GM19438 (cell line): Measurements from ENCODE around the gene VPS13C.

Source experiments
- ATAC-seq: cut with Tn5 transposase; IDR thresholded peaks from one replicate; pipeline ENCODE4 v1.9.1; 2021; ENCODE audit warnings: low read depth; ENCODE audit not compliant: unreplicated experiment

Gene VPS13C

DNA sequence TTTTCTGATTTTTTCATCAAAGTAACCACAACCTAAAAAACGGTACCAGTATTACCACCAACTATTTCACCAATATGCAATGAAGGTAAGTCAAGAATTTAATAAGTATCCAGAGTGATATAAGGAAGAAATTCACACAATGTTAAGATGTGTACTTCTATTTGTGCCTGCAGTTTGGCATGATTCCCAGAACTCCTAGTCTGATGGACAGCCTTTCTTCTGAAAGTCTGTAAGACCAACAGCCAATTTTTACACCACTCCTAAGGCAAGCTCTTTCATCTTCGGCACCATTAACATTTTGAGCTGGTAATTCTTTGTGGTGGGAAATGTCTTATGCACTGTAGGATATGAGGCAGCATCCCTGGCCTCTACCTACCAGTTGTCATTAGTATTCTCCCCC lies 108.3 kb downstream of the VPS13C start:
- no peak for ATAC-seq

DNA sequence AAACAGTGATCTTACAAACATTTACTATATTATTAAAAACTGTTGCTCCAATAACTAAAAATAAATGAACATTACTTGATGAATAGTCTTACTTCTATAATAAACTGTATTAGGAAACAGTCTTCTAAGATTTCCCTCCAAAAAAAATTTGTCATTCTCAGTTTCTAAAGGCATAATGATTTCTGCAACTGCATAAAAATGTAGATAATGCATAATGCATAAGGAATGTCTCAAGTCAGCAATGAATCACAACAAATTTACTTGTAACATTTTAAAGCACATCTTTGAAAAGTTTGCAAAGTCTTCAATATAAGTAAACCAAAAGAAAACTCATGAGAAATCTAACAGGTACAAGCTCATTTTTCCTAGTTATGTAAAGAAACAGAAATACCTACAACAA lies 113.5 kb downstream of the VPS13C start:
- ATAC-seq = no peak

DNA sequence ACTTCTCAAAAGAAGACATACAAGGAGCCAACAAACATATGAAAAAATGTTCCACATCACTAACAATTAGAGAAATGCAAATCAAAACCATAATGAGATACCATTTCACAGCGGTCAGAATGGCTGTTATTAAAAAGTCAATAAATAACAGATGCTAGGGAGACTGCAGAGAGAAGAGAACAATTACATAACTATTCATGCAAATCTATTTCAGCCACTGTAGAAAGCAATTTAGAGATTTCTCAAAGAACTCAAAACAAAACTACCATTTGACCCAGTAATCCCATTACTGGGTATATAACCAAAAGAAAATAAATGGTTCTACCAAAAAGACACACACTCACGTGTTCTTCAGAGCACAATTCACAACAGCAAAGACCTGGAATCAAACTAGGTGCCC lies 116.3 kb downstream of the VPS13C start:
- ATAC-seq = no peak

DNA sequence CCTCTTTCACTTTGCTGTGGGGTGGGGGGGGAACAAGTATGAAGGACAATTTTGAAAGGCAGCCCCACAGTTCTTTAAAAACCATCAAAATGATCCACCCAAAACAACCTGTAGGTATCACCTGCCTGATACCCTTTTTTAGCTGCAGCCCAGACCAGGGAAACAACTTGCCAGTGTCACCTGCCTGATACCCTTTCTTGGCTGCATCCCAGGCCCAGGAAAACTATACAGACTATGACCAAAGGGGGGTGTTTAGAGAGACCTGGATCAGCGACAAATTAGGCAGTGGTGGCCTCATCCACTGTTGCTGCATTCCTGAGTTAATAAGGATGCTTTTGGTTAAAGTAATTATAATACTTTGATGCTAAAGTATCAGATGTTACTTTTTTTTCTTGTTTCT lies 122.0 kb downstream of the VPS13C start:
- no peak for ATAC-seq

DNA sequence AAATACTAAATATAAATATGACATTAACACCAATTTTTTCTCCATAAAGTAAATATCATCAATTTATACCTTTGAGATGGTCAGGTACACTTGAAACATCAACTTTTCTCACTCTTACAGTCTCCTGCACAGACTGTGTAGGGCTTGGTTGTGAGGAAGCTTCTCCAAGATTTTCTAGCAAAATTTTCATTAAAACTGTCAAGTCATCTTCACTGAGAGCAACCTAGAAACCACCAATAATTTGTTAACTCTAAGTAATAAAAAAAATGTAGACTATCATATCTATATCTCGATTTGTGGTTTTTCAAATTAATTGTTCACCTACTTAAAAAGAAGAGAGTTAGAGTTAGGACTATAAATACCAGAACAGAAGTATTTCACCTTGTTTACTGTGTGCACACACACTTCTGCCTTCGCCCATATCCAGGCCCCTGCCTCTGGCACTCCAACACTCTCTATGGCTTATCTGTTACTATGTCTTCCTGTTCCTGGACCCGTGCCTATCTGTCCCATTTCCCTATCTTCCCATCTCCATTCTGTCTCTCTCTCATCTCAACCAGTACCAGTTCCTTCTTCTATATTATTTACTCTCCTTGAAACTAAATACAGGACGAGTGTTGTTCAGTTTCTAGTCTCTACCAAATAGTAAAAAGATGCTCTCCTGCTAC lies 123.6 kb downstream of the VPS13C start:
- no peak for ATAC-seq

DNA sequence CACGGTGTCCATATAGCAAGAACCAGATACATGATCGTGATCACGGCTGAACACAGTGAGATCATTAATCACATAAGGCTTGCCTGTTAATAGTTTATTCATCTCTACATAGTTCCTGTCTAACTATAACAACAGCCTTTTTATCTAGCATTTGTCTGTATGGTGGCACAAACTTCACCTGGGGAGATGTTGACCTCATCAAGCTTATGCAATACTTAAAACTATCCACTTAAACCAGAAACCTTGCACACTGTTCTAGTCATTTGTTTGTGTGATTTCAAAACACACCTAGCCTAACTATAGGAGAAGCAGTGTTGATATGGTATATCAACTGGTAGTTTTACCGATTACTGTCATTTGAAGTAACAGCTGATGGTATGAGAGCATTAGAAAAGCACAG lies 124.8 kb downstream of the VPS13C start:
- ATAC-seq = no peak

DNA sequence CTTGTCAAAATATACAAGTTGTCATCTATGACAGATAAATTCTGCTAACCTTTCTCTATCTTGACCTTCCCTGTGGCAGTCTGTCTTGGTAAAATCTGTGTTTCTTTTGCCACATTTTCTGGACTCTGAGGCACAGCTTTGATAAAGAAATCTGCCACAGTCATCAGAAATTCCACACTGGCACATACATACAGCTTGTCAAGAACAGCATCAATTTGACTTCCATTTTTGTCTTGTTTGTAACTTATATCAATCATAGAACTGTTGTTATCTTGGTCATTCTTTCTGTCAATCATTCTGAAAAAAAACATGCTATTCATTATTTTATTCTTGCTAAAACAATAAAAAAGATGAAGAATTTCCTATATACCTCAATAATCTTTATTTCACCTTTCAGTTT lies 130.8 kb downstream of the VPS13C start:
- ATAC-seq = no peak

DNA sequence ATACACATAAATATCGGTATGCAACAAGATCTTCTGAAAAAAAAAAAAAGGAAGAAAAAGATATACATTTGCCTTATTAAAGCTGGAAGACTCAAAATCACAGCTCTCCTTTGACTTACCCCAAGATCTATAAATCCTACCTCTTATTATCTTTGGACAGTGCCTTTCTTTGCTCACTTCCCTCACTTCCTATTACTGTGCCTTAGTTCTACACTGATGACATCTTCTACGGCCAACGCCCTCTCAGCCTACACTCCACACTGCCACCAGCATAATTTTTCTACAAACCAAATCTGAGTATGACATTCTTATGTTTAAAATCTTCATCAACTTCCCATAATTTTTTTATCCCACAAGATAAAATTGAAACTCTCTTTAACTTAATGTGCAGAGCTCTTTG lies 137.1 kb downstream of the VPS13C start:
- ATAC-seq = no peak

DNA sequence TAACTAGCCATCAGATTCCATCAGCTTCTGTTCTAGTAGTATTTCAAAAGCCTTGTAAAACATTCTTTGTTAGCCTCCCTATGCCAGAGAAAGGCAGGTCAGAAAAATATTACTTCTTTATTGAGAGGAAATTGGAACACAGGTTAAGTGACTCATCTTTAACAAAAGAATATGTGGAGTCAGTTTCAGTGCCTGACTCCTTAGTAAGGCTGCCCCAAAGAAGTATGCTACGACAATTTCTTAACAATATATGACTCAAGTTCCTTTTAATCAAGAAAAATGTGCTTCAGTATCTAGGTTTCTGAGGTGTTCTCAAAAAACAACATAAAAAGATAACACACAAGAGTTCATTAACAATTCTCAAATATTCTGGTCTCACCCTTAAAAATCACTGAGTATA lies 139.2 kb downstream of the VPS13C start:
- no peak for ATAC-seq

DNA sequence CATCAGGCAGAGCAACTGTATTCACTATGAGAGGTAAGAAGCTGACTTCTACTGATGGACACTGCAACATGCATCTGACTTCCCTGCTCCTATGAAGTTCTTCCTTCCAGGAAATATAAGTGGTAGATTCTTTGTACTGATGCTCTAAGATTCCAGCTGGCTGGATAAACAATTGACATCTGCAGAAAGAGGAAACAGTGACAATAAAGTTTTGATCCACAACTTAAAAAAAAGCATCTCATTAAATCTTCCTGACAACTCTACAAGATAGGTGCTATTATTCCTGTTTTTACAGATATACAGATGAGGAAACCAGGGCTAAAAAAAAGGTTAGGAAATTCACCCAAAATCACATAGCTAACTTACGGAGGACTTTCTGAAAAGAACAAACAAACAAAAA lies 142.8 kb downstream of the VPS13C start:
- no peak for ATAC-seq

DNA sequence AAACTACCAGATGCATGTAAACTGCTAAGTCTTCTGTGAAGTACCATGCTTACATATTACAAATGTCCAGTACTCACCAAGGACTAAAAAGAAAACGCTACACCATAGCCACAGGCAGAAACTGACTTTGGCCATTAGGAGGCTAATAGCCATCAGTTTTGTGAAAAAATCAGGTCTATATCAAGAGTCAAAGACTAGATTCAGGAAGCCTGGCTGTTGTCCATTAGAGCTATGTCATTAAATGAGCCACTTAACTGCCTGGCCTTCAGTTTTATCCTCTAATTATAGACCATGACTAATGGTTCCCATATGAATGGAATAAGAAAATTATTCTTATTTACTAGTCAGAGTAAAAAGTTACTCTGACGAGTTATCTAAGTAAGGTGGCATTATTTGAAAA lies 144.1 kb downstream of the VPS13C start:
- ATAC-seq = no peak

DNA sequence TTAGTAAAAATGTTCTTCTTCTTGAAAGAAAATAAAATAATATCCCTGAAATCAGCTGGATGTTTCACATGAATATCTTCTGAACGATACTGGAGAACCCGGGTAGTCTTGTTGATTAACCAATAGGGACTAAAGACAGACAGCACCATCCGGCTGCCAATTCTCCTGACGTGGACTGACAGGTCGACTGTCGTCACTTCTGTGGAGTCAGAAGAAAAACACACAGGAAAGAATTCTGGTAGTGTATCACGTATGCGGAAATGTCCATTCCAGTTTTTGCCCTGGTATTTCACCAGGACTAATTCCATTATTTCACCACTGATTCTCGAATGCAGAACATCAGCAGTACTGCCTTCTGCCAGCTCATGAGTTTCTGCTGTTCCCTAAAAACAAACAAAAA lies 144.6 kb downstream of the VPS13C start:
- no peak for ATAC-seq

DNA sequence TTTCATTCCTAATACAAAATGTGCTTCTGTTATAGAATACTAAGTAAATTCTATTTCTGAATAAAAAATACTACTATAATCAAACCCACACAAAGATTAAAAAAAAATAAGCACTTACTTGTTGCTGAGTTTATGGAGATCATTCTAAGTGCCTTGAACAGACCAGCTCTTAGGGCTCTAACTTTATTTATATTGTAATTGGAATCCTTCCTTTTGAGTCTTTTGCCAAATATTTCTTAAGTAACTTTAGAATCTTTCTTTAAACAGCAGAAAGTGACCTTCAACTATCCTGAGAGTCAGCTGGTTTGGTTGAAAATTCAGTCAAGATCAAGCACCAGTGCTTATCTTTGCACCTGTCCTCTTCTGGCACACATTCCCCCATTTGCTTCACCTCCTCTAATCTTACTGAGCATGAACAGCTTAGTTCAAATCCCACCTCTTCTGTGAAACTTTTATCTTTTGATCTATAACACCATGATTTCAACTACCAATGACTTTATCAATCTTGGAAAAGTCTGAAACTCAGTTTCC lies 149.3 kb downstream of the VPS13C start:
- ATAC-seq = no peak

DNA sequence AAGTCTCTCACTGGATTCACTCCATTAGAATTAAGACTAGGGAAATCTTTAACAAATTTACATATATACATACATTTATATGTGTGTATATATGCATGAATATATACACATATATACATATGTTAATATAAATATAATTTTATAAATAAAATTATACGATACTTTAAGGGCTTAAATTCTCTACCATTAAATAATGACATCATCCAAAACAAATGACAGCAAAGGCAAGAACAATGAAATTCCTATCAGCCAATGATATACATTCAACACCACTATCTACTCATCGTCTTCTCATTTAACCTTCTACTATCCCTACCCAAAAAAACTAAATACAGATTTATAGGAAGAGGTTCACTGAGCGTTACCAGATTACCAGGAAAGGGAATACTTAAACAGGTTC lies 152.0 kb downstream of the VPS13C start:
- no peak for ATAC-seq

DNA sequence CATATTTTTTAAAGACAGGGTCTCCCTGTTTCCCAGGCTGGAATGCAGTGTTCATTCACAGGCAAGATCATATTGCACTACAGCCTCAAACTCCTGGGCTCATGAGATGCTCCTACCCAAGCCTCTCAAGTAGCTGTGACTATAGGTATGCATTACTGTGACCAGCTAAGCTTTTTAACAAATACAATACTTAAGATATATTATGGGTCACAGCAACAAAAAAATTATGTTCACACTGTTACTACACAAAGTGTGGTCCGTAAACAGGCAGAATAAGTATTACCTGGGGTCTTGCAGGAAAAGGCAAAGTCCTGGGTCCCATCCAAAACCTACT lies 152.5 kb downstream of the VPS13C start:
- no peak for ATAC-seq

DNA sequence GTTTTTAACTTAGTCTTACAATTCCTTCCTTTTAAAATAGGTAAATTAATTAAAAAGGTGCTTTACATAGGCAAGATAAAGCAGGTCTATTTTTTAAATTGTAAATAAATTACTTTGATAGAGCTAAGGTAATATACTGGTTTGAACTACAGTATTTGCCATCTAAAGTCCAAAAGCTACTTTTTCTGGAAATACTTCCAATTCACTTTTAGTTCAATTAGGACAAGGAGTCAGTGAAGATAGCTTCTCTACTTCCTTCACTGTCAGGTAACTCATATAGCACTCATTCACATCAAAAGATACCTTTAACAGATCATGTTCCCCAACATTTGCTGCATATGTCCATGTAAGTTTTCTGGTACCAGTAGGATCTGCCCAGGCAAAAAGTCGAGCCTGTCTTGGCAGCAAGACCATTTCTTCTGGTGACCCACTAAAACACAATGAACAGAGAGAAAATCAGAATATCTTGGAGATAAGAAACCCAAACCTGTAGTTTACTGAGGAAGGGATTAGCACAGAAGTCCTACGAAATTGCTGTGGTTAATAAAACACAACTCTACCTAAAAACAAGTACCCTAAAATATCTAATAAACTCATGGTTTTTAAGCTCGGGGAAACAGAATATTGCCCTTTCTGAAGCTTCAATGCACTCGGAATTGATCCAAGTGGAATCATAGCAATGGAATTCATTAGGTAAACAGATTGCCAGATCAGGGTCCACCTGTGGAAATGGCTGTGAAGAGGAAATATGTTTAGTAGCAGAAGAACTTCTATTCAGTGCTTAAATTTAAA lies 153.1 kb downstream of the VPS13C start:
- ATAC-seq = no peak

DNA sequence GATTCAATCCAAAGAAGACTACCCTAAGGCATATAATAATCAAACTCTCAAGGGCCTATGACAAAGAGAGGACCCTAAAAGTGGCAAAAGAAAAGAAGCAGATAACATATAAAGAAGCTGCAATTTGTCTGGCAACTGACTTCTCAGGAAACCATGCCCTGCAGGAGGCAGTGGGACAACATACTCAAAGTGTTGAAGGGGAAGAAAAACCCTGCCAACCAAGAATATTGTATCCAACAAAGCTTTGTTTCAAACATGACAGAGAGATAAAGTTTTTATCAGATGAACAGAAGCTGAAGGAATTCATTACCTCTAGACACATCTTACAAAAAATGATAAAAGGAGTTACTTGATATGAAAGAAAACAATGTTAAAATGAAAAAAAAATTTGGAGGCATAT lies 167.1 kb downstream of the VPS13C start:
- ATAC-seq = no peak

DNA sequence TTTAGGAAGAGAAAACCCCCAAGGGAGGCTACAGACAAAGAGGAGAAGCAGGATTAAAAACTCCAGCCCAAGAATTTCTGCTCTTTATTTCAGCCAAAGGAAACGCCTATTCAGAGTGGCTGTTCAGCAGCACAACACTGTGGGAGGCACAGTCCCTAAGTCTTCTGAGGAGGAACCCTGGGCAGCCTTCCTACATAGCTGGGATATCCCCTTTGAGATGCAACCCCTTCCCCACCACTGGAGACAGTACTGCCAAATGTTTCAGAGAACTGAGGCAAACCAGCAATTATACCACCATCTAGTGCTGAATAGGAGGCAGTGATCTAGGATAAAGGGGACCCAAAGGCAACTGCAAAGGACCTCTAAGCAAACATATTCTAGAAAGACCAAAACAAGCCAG lies 168.1 kb downstream of the VPS13C start:
- ATAC-seq = no peak

DNA sequence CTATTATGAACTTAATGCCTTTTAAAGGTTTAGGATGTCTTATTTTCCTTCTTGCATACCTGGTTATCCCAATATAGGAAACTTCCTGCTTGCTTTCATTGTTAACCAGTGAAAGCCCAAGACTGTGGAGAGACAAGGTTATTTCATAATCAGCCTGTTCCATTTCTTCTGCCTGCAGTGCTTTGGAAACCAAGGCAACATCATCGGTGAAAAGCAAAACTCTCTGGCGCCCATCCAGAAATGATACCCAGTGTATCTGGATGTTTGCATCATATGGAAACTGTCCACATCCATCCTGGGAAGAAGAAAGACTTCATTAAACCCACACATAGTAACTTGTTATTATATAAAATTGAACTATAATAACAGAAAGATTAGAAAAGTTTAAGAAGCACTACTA lies 170.1 kb downstream of the VPS13C start:
- ATAC-seq = no peak

DNA sequence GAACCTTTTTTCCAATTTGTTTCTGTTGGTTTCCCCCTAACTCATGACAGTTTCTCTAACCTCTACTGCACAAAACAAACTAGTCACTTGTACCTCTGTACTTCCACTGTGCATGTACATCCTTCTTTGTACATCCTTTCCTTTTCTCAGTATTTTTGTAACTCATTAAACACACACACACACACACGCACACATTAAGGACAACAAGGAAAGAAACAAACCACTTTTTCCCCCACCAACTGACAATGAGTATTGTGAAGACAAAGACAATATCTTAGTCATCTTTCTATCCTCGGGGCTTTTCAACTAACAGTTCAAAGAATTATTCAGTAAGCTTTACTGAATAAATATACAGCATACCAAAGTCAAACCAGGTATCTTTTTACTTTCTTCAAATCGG lies 170.5 kb downstream of the VPS13C start:
- ATAC-seq = no peak

DNA sequence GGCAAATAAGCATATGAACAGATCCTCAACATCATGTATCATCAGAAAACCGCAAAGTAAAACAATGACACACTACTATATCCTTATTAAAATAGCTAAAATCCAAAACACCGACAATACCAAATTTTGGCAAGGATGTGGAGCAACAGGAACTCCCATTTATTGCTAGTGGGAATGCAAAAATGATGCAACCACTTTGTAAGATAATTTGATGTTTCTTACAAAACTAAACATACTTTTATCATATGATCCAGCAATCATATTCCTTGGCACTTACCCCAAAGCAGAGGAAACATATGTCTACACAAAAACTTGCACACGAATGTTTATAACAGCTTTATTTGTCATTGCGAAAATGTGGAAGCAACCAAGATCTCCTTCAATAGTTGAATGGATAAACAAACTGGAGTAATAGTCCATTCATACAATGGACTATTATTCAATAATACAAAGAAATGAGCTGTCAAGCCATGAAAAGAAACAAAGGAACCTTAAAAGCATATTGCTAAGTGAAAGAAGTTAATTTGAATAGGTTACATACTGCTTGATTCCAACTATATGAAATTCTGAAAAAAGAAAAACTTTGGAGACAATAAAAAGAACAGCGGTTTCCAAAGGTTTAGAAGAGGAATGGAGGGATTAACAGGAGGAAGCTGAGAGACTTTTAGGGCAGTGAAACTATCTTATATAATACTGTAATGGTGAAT lies 172.0 kb downstream of the VPS13C start:
- ATAC-seq = no peak

DNA sequence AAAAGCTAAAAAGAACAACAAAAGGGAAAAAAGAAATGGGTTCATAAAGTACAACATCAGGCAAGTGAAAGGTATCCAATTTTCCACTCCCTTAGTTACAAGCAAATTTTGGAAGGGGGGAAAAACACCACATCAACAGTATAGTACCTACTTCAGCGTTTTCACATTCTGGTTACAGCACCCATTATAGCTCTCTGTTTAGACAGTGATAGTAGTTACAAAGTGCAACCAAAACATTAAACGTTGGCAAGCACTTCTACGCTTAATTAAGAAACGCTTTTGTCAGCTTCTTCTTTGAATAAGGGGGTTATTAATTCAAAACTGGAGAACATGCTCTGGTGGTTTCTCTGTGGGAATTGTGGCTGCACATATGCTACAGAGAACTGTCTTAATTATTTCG lies 180.2 kb downstream of the VPS13C start:
- ATAC-seq = no peak
